Gastroesophageal sphincter (tissue), 4 donors: Measurements from ENCODE around the gene GJA4. TPM values are rescaled to one million over a fixed set of nuclear protein-coding genes. Genes with fewer than 3 reads are reported as not detected.

Experiments
- ATAC-seq: fragments of 150-250 bp; one replicate; pipeline ENCODE4 v1.9.1; 2016; ENCODE audit warnings: mild to moderate bottlenecking, moderate library complexity
- H3K27ac ChIP-seq, 4 donors: fragments of 200-600 bp; sonication (generic) in 3 of 4; 1 replicate in 3 of 4; 2 replicates in 1 of 4; pipeline ENCODE4 v1.5.1; 2016 to 2019
- H3K27me3 ChIP-seq: fragments of 200-600 bp; sonication (generic); one replicate; pipeline ENCODE4 v1.5.1; 2019
- H3K36me3 ChIP-seq, 2 donors: fragments of 200-600 bp; sonication (generic); one replicate each; pipeline ENCODE4 v1.5.1; 2019; ENCODE audit warnings: control low read depth in 1 of 2
- H3K4me1 ChIP-seq, 3 donors: fragments of 200-600 bp; sonication (generic); 1 replicate in 2 of 3; 2 replicates in 1 of 3; pipeline ENCODE4 v1.5.1; 2016 to 2019; ENCODE audit warnings: control low read depth in 2 of 3
- H3K4me3 ChIP-seq, 2 donors: fragments of 200-600 bp; sonication (generic); one replicate each; pipeline ENCODE4 v1.5.1; 2019; ENCODE audit warnings: mild to moderate bottlenecking in 1 of 2, moderate library complexity in 1 of 2
- H3K9me3 ChIP-seq, 3 donors: fragments of 200-600 bp; sonication (generic); one replicate each; pipeline ENCODE4 v1.5.1; 2017 to 2019; ENCODE audit warnings: control low read depth in 2 of 3
- CTCF ChIP-seq, 4 experiments: fragments of 200-600 bp in 2 of 4; fragments of 450-650 bp in 2 of 4; sonication (generic) in 1 of 4; IDR thresholded peaks; one replicate each; pipeline ENCODE4 v1.5.1; 2017 to 2019; ENCODE audit warnings: antibody characterized with exemption in 4 of 4, mild to moderate bottlenecking in 2 of 4, moderate library complexity in 2 of 4
- EP300 ChIP-seq: sonication (generic); formaldehyde crosslinking; IDR thresholded peaks from one replicate; pipeline ENCODE4 v1.6.1; 2017; ENCODE audit warnings: antibody characterized with exemption, mild to moderate bottlenecking
- POLR2A ChIP-seq, 2 donors: fragments of 450-650 bp; IDR thresholded peaks; one replicate each; pipeline ENCODE4 v1.6.1; 2017; ENCODE audit warnings: antibody characterized with exemption in 2 of 2, mild to moderate bottlenecking in 2 of 2, moderate library complexity in 1 of 2
- POLR2AphosphoS5 ChIP-seq: sonication (generic); formaldehyde crosslinking; IDR thresholded peaks from one replicate; pipeline ENCODE4 v1.6.1; 2017; ENCODE audit warnings: antibody characterized with exemption
- WGBS, 2 donors: methylation state at CpG; one replicate each; pipeline ENCODE4 v1.1.5; 2018; ENCODE audit warnings: low coverage in 1 of 2; 5-methylcytosine and 5-hydroxymethylcytosine counted together
- total RNA-seq, 4 donors: library from RNA; depleted of rRNA; stranded (reverse); fragments of >200 nt; gene quantifications; one replicate each; pipeline ENCODE4 v1.1.0, GENCODE V29; 2016

GJA4 gene
- total RNA-seq, 4 donors from 2014 or later, result 8.6 to 27.0 (median 18.4) TPM

GRCh38 chr1:34774957-34775356 is 17.8 kb upstream of the GJA4 start:
- ATAC-seq, result no peak
- Histone ChIP-seq H3K36me3 (no peaks in the 10 kb centered on the region), H3K27me3 (peaks cover 77% of the 10 kb centered on the region), H3K9me3 (no peaks in the 10 kb centered on the region), H3K27ac (no peak overlapping the region), H3K4me1 (no peaks in the 10 kb centered on the region), H3K4me3 (no peak overlapping the region)
- no peak for TF ChIP-seq CTCF (IDR thresholded peaks at IDR 0.05)
- TF ChIP-seq EP300, result no peak
- TF ChIP-seq POLR2AphosphoS5, result no peak
- TF ChIP-seq POLR2A (IDR thresholded peaks at IDR 0.05), result no peak
- WGBS, 2 donors, result 34 to 51% methylated on average over 2 to 8 of the region's 8 CpGs

DNA sequence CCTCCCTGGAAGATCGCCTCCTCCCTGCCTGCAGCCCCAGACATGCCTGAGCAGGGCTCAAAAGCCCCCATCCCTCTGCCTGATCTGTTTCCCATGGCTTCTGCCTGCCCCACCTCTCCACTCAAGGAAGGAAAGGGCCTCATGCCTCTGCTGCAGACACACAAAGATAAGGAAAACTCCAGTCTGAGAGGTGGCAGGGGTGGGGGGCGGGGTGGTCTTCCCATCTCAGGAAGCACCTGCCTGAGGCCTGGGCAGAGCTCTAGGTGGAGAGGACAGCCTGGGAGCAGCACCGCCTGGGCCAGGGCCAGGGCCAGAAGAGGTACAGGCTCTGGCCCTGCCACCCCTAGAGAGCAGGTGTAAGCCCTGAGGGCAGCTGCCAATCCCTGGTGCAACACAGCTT is 15.9 kb upstream of the GJA4 start:
- ATAC-seq, result no peak
- WGBS, 2 donors, result no CpG with 5 or more reads among the region's 3 CpGs
- H3K9me3 ChIP-seq, result no peaks in the 10 kb centered on the region
- H3K4me1 ChIP-seq, result peaks cover 0 to 15% (median 8%) of the 10 kb centered on the region in 3 donors
- H3K27me3 ChIP-seq, result peaks cover 88% of the 10 kb centered on the region
- no peak overlapping the region for H3K27ac ChIP-seq
- TF ChIP-seq POLR2AphosphoS5, result no peak
- H3K36me3 ChIP-seq, result no peaks in the 10 kb centered on the region
- no peak overlapping the region for H3K4me3 ChIP-seq

DNA sequence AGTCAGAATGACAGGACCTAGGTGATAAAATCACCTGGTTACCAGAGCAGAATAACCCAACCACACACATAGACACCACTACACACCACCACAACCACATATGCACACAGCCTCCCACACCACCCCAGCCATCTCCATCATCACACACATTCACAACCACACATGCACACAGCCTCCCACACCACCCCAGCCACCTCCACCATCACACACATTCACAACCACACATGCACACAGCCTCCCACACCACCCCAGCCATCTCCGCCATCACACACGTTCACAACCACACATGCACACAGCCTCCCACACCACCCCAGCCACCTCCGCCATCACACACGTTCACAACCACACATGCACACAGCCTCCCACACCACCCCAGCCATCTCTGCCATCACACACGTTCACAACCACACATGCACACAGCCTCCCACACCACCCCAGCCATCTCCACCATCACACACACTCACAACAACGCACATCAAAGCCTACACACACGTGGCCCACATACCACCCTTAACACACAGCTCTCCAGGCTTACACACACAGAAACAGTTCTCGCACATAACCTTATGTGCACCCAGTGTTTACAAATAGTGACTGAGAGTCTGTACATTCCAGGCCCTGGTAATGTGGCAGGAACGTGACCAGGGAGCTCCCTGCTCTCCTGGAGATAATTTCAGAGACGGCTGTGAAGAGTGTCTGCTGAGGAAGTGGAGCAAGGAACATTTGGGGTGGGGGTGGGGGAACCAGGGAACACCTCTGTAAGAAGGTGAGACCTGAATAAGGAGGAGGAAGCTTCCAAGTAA is 15.1 kb upstream of the GJA4 start:
- peaks cover 90% of the 10 kb centered on the region for H3K27me3 ChIP-seq
- H3K9me3 ChIP-seq, result no peaks in the 10 kb centered on the region
- 36 to 59% methylated on average over 8 to 10 of the region's 10 CpGs for WGBS, 2 donors
- ATAC-seq, result no peak
- TF ChIP-seq CTCF (IDR thresholded peaks at IDR 0.05), result no peak
- TF ChIP-seq EP300, result no peak
- TF ChIP-seq POLR2AphosphoS5, result no peak
- TF ChIP-seq POLR2A (IDR thresholded peaks at IDR 0.05), result no peak
- no peaks in the 10 kb centered on the region for H3K36me3 ChIP-seq
- H3K4me3 ChIP-seq, result no peak overlapping the region
- no peak overlapping the region for H3K27ac ChIP-seq
- peaks cover 0 to 16% (median 8%) of the 10 kb centered on the region in 3 donors for H3K4me1 ChIP-seq

DNA sequence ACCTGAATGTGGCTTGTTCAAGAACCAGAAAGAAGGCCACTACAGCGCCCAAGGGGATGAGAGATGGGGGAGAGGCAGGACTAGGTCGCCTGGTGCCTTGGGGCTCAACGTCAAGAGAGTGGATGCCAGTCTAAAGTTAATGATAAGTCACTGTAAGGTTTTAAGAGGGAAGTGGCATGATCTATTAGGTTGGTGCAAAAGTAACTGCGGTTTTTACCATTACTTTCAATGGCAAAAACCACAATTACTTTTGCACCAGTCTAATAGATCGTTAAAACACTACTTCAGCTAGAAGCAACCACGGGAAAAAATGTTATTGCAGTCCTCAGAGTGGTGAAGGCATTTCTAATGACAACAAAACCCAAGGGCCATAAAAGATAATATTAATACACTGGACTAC is 14.4 kb upstream of the GJA4 start:
- peaks cover 90% of the 10 kb centered on the region for H3K27me3 ChIP-seq
- H3K9me3 ChIP-seq, result no peaks in the 10 kb centered on the region
- H3K27ac ChIP-seq, result no peak overlapping the region

DNA sequence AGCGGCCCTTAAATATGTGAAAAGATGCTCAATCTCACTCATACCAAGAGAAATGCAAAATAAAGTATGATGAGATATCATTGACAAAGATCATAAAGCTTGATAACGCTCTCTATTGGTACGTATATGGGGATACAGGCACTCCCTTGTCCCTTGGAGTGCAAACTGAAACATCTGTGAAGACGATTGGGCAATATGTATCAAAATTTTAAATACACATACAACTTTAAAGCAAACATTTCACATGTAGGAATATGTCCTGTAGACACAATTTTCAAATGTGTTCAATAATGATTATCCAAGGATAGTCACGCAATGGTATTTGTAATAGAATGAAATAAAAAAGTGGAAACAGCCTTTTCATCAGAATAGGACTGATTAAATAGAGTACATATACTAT is 13.8 kb upstream of the GJA4 start:
- Histone ChIP-seq H3K9me3 (no peaks in the 10 kb centered on the region), H3K36me3 (no peaks in the 10 kb centered on the region), H3K4me3 (no peak overlapping the region), H3K27ac (no peak overlapping the region), H3K27me3 (peaks cover 93% of the 10 kb centered on the region), H3K4me1 (peaks cover 0 to 16% (median 8%) of the 10 kb centered on the region in 3 donors)
- ATAC-seq, result no peak
- WGBS, 2 donors, result 78 to 82% methylated on average over 5 of the region's 5 CpGs
- no peak for TF ChIP-seq POLR2A (IDR thresholded peaks at IDR 0.05)
- no peak for TF ChIP-seq CTCF (IDR thresholded peaks at IDR 0.05)
- no peak for TF ChIP-seq POLR2AphosphoS5
- TF ChIP-seq EP300, result no peak

More for the DNA sequence above, 14.4 kb upstream of the GJA4 start:
- 67 to 90% methylated on average over 2 to 6 of the region's 6 CpGs for WGBS, 2 donors
- Histone ChIP-seq H3K36me3 (no peaks in the 10 kb centered on the region), H3K4me3 (no peak overlapping the region), H3K4me1 (peaks cover 0 to 16% (median 8%) of the 10 kb centered on the region in 3 donors)
- no peak for ATAC-seq
- TF ChIP-seq CTCF (IDR thresholded peaks at IDR 0.05), result no peak
- no peak for TF ChIP-seq EP300
- no peak for TF ChIP-seq POLR2AphosphoS5
- no peak for TF ChIP-seq POLR2A (IDR thresholded peaks at IDR 0.05)
